Gastrocnemius medialis (tissue), 4 donors: Measurements from ENCODE around the gene RNF175. TPM values are rescaled to one million over a fixed set of nuclear protein-coding genes. Genes with fewer than 3 reads are reported as not detected.

Source experiments
- ATAC-seq, 2 donors: fragments of 150-250 bp; one replicate each; pipeline ENCODE4 v1.9.1; 2016
- DNase-seq, 2 donors: peaks; one replicate each; pipeline ENCODE4 v3.0.0-alpha.2; 2019
- H3K27ac ChIP-seq, 4 donors: fragments of 200-600 bp; sonication (generic); 1 replicate in 1 of 4; 2 replicates in 3 of 4; pipeline ENCODE4 v1.5.1; 2016 to 2018; ENCODE audit warnings: mild to moderate bottlenecking in 2 of 4, moderate library complexity in 1 of 4
- H3K27me3 ChIP-seq, 3 donors: fragments of 200-600 bp; sonication (generic) in 2 of 3; 1 replicate in 1 of 3; 2 replicates in 2 of 3; pipeline versions ENCODE4 v1.5.1 to v1.6.0; 2016 to 2019; ENCODE audit warnings: mild to moderate bottlenecking in 1 of 3, moderate library complexity in 1 of 3
- H3K36me3 ChIP-seq, 2 donors: fragments of 200-600 bp; sonication (generic) in 1 of 2; one replicate each; pipeline ENCODE4 v1.5.1; 2017 to 2018
- H3K4me1 ChIP-seq, 2 donors: fragments of 200-600 bp; sonication (generic) in 1 of 2; one replicate each; pipeline ENCODE4 v1.5.1; 2016 to 2017; ENCODE audit warnings: mild to moderate bottlenecking in 2 of 2
- H3K4me3 ChIP-seq, 4 donors: fragments of 200-600 bp; sonication (generic) in 3 of 4; 1 replicate in 1 of 4; 2 replicates in 3 of 4; pipeline ENCODE4 v1.5.1; 2016 to 2019; ENCODE audit warnings: mild to moderate bottlenecking in 2 of 4
- H3K9me3 ChIP-seq, 3 donors: fragments of 200-600 bp; sonication (generic) in 2 of 3; 1 replicate in 1 of 3; 2 replicates in 2 of 3; pipeline ENCODE4 v1.5.1; 2016 to 2019
- POLR2A ChIP-seq, 2 donors: fragments of 450-650 bp; IDR thresholded peaks; one replicate each; pipeline ENCODE4 v1.6.1; 2017; ENCODE audit warnings: antibody characterized with exemption in 2 of 2, mild to moderate bottlenecking in 2 of 2, moderate library complexity in 2 of 2
- in situ Hi-C, 4 donors: fragments of 200-750 bp; cut with MboI; loops; one replicate each; pipeline versions ENCODE4 v1.15.0 to v1.8.0; 2017; ENCODE audit warnings: low sequenced_read_pairs in 4 of 4
- intact Hi-C: fragments of 100-400 bp; cut with DNase I; formaldehyde crosslinking; loops from one replicate; pipeline ENCODE4 v1.15.1; 2023; ENCODE audit warnings: low total_unique reads
- total RNA-seq, 4 donors: library from RNA; depleted of rRNA; stranded (reverse); fragments of >200 nt; gene quantifications; one replicate each; pipeline versions ENCODE4 v1.1.0 to v1.2.3, GENCODE V29; 2016
- TF ChIP-seq, protein P1 (sequence below), 5 experiments: fragments of 450-650 bp in 3 of 5; fragments of 200-600 bp in 2 of 5; sonication (generic) in 2 of 5; IDR thresholded peaks in 4 of 5; conservative IDR thresholded peaks in 1 of 5; 1 replicate in 4 of 5; 2 replicates in 1 of 5; pipeline ENCODE4 v1.5.1; 2016 to 2019; ENCODE audit warnings: antibody characterized with exemption in 5 of 5, mild to moderate bottlenecking in 3 of 5, moderate library complexity in 3 of 5

The RNF175 gene
- total RNA-seq, 4 donors from 2014 or later, result 1.2 TPM; not detected in 3

DNA sequence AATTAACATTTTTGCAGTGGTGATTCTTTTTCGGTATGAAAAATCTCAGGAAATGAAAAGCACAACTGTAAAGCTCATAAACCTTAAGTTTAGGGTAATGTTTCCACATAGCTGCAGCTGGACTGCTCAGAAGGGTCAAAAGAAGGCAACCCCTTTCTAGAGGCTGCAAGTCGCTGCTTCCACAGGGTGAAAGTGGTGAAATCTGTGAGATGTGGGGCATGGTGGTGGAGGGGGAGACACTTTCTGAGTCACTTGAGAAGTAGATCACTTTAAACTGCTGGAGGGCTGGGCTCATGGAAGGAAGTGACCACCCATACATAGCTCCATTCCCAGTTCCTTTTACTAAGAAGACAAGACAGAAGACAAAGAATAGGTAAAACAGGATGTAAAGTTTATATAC lies 20.4 kb upstream of the RNF175 start:
- no peak for DNase-seq
- in situ Hi-C loops (loop anchor here in 1 of 4 donors (25.0 kb wide), 1 partner anchor 532 kb away; no protein-coding TSS in a partner anchor), intact Hi-C loops (no loop called here)
- TF ChIP-seq POLR2A (IDR thresholded peaks at IDR 0.05), result no peak
- TF ChIP-seq, protein P1, sequence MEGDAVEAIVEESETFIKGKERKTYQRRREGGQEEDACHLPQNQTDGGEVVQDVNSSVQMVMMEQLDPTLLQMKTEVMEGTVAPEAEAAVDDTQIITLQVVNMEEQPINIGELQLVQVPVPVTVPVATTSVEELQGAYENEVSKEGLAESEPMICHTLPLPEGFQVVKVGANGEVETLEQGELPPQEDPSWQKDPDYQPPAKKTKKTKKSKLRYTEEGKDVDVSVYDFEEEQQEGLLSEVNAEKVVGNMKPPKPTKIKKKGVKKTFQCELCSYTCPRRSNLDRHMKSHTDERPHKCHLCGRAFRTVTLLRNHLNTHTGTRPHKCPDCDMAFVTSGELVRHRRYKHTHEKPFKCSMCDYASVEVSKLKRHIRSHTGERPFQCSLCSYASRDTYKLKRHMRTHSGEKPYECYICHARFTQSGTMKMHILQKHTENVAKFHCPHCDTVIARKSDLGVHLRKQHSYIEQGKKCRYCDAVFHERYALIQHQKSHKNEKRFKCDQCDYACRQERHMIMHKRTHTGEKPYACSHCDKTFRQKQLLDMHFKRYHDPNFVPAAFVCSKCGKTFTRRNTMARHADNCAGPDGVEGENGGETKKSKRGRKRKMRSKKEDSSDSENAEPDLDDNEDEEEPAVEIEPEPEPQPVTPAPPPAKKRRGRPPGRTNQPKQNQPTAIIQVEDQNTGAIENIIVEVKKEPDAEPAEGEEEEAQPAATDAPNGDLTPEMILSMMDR (IDR thresholded peaks at IDR 0.05 in 4 of 5, conservative IDR thresholded peaks at IDR 0.05 in 1 of 5), result no peak
- Histone ChIP-seq H3K4me3 (no peak overlapping the region), H3K9me3 (no peaks in the 10 kb centered on the region), H3K27ac (no peak overlapping the region), H3K4me1 (no peaks in the 10 kb centered on the region), H3K27me3 (peaks cover 0 to 4% (median 3%) of the 10 kb centered on the region in 3 donors), H3K36me3 (no peaks in the 10 kb centered on the region)
- ATAC-seq, result no peak

DNA sequence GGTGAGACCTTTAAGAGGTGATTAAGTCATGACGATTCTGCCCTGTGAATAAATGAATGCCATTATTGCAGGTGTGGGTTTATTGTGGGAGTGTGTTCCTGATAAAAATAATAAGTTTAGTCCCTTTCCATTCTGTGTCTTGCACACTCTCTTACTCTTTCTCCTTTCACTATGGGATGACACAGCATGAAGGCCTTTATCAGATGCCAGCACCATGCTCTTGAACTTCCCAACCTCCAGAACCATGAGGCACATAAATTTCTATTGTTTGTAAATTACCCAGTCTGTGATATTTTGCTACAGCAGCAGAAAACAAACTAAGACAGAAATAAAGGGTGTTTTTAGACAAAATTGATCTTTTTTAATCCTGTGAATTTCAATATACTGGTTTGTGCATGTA lies 18.6 kb upstream of the RNF175 start:
- no peaks in the 10 kb centered on the region for H3K36me3 ChIP-seq
- H3K9me3 ChIP-seq, result no peaks in the 10 kb centered on the region
- TF ChIP-seq, protein P1 (IDR thresholded peaks at IDR 0.05 in 4 of 5, conservative IDR thresholded peaks at IDR 0.05 in 1 of 5), result no peak
- no peak for TF ChIP-seq POLR2A (IDR thresholded peaks at IDR 0.05)
- H3K4me3 ChIP-seq, result no peak overlapping the region
- no peak for ATAC-seq
- H3K27ac ChIP-seq, result no peak overlapping the region
- peaks cover 0 to 4% (median 0%) of the 10 kb centered on the region in 3 donors for H3K27me3 ChIP-seq
- DNase-seq, result no peak
- intact Hi-C loops (no loop called here), in situ Hi-C loops (loop anchor here in 1 of 4 donors (25.0 kb wide), 1 partner anchor 534 kb away; no protein-coding TSS in a partner anchor)
- H3K4me1 ChIP-seq, result no peaks in the 10 kb centered on the region

DNA sequence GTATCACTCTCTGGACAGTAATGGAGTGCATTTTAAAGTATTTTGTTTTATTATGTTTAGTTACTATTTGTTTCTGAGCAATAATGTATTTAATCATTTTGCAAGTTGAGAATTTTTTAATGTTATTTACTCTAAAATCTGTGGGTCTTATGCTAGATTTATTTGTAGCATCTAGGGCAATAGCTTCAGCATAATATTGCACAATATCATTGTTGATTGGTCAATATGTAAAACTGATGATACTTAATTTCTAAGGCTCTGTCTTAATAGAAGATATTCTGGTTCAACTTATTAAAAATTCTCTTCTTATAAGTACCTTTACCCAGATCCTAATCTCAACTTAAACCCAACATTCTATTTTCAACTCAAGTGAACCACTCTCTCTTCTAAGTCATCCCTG lies 17.6 kb upstream of the RNF175 start:
- in situ Hi-C loops (loop anchor here in 1 of 4 donors (25.0 kb wide), 1 partner anchor 535 kb away; no protein-coding TSS in a partner anchor), intact Hi-C loops (no loop called here)
- Histone ChIP-seq H3K27me3 (peaks cover 0 to 4% (median 0%) of the 10 kb centered on the region in 3 donors), H3K9me3 (no peaks in the 10 kb centered on the region), H3K27ac (no peak overlapping the region), H3K4me3 (no peak overlapping the region), H3K36me3 (no peaks in the 10 kb centered on the region), H3K4me1 (no peaks in the 10 kb centered on the region)
- DNase-seq (no peak), ATAC-seq (no peak)
- TF ChIP-seq, protein P1 (IDR thresholded peaks at IDR 0.05 in 4 of 5, conservative IDR thresholded peaks at IDR 0.05 in 1 of 5), result no peak
- no peak for TF ChIP-seq POLR2A (IDR thresholded peaks at IDR 0.05)

DNA sequence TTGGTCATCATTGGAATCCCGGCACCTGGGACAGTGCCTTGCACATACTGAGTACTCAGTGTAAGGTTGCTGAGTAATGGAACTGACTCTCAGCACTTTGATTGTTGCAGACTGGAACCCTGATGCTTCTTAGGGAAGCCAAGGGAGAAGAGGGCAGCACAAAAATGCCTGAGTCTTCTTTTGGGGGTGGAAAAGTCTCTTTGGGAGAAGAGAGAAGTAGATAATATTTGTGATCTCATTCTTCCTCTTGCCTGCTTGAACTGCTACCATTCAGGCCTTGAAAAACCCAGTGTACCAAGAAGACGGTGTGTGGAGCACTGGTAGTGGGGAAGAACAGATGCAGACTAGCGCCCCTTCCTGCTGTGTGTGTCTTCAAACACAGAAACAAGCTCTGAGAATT lies 16.8 kb upstream of the RNF175 start:
- H3K9me3 ChIP-seq, result no peaks in the 10 kb centered on the region
- TF ChIP-seq, protein P1 (IDR thresholded peaks at IDR 0.05 in 4 of 5, conservative IDR thresholded peaks at IDR 0.05 in 1 of 5), result no peak
- TF ChIP-seq POLR2A (IDR thresholded peaks at IDR 0.05), result no peak
- no peaks in the 10 kb centered on the region for H3K4me1 ChIP-seq
- H3K36me3 ChIP-seq, result no peaks in the 10 kb centered on the region
- intact Hi-C loops, result no loop called here
- no peak overlapping the region for H3K4me3 ChIP-seq
- in situ Hi-C loops, result loop anchor here in 1 of 4 donors (25.0 kb wide), 1 partner anchor 536 kb away; no protein-coding TSS in a partner anchor
- ATAC-seq, result no peak
- no peak for DNase-seq
- no peak overlapping the region for H3K27ac ChIP-seq
- peaks cover 0 to 4% (median 0%) of the 10 kb centered on the region in 3 donors for H3K27me3 ChIP-seq

DNA sequence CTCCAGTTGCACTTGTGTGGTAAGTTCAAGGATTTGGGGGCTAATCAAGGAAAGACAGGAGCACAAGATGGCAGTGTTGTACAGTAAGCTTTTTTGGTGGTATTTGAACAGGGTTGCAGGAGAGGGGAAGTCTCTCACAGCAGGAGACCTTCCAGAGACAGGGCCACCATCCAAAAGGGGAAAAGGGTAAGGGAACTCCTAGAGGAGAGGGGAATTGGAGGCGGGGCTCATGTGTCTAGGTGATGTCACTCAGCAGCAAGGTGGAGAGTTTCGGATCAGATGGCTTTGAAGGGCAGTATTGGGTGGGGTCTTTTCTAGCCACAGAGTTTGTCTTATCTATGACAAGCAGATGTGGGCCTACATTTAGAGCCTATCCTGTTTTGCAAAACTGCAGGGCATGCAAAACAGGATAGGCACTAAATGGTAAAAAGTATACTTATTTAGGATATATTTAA lies 13.4 kb upstream of the RNF175 start:
- no peaks in the 10 kb centered on the region for H3K27me3 ChIP-seq
- in situ Hi-C loops (no loop called here), intact Hi-C loops (no loop called here)
- H3K36me3 ChIP-seq, result no peaks in the 10 kb centered on the region
- DNase-seq (no peak), ATAC-seq (no peak)
- TF ChIP-seq, protein P1 (IDR thresholded peaks at IDR 0.05 in 4 of 5, conservative IDR thresholded peaks at IDR 0.05 in 1 of 5), result no peak
- TF ChIP-seq POLR2A (IDR thresholded peaks at IDR 0.05), result no peak
- no peaks in the 10 kb centered on the region for H3K9me3 ChIP-seq
- H3K27ac ChIP-seq, result no peak overlapping the region
- no peaks in the 10 kb centered on the region for H3K4me1 ChIP-seq
- H3K4me3 ChIP-seq, result no peak overlapping the region
